Mucosa of descending colon (tissue), 3 donors: ENCODE results near the gene SLC7A8. TPM values are rescaled to one million over a fixed set of nuclear protein-coding genes. Genes with fewer than 3 reads are reported as not detected.
A peak's percentile ranks its signal among the peaks of the same experiment; 100 is the strongest.

Experiments
- ATAC-seq: fragments of 200-7000 bp; cut with Tn5 transposase; one replicate; pipeline ENCODE4 v1.9.1; 2020; ENCODE audit warnings: mild to moderate bottlenecking, moderate library complexity
- DNase-seq, 3 donors: peaks; one replicate each; pipeline ENCODE4 v3.0.0-alpha.2; 2020
- H3K36me3 ChIP-seq: fragments of 200-600 bp; one replicate; pipeline ENCODE4 v1.8.0; 2021; ENCODE audit warnings: low read depth, mild to moderate bottlenecking
- H3K4me1 ChIP-seq: fragments of 200-600 bp; one replicate; pipeline ENCODE4 v1.8.0; 2021; ENCODE audit warnings: low read depth, mild to moderate bottlenecking
- H3K4me3 ChIP-seq: fragments of 200-600 bp; one replicate; pipeline ENCODE4 v1.8.0; 2021; ENCODE audit warnings: mild to moderate bottlenecking
- H3K9me3 ChIP-seq: fragments of 200-600 bp; one replicate; pipeline ENCODE4 v1.8.0; 2021; ENCODE audit warnings: mild to moderate bottlenecking
- CTCF ChIP-seq: fragments of 200-600 bp; IDR thresholded peaks from one replicate; pipeline ENCODE4 v1.8.0; 2022; ENCODE audit warnings: antibody characterized with exemption, mild to moderate bottlenecking
- intact Hi-C, 2 donors: fragments of 100-400 bp; cut with DNase I in 1 of 2; cut with micrococcal nuclease in 1 of 2; formaldehyde crosslinking; loops; one replicate each; pipeline versions ENCODE4 v1.11.0 to v1.11.1; 2022; cut with DNase I, micrococcal nuclease
- total RNA-seq, 3 donors: library from RNA; stranded (reverse); fragmentation: NEBNext Ultra II Directional in 2 of 3; extraction: Animal tissue kit (Norgen Biotek cat#: 25700) in 2 of 3; gene quantifications; one replicate each; pipeline versions ENCODE4 v1.2.1 to v1.2.4, GENCODE V29; 2021 to 2023
- donor health status: DM: no; HTN: no; CAD: no; lungs with moderate emphysema.
- donor health status: DM: no; HTN: no; CAD: no.
- donor health status: DM: no; HTN: yes; CAD: no.

The SLC7A8 gene
- total RNA-seq, 3 donors from 2014 or later = 16.0 to 26.4 (median 22.0) TPM

- intact Hi-C loops = no loop called here
- H3K9me3 ChIP-seq = no peaks in the 10 kb centered on the region
- no peak for TF ChIP-seq CTCF
- H3K36me3 ChIP-seq = no peaks in the 10 kb centered on the region
- no peak overlapping the region for H3K4me3 ChIP-seq
- ATAC-seq = no peak
- no peak for DNase-seq
- H3K4me1 ChIP-seq = peaks cover 11% of the 10 kb centered on the region
These were observed 9.7 kb downstream of the SLC7A8 start for GRCh38 chr14:23173796-23174195.

GRCh38 chr14:23173031-23173430 is 10.4 kb downstream of the SLC7A8 start:
- TF ChIP-seq CTCF = no peak
- DNase-seq (no peak), ATAC-seq (peak; percentile 10)
- Histone ChIP-seq H3K4me1 (peaks cover 18% of the 10 kb centered on the region), H3K9me3 (no peaks in the 10 kb centered on the region), H3K4me3 (no peak overlapping the region), H3K36me3 (no peaks in the 10 kb centered on the region)
- intact Hi-C loops = no loop called here

GRCh38 chr14:23172574-23172973 is 10.9 kb downstream of the SLC7A8 start:
- no peak for TF ChIP-seq CTCF
- H3K4me3 ChIP-seq = no peak overlapping the region
- intact Hi-C loops = no loop called here
- DNase-seq (no peak), ATAC-seq (no peak)
- H3K36me3 ChIP-seq = no peaks in the 10 kb centered on the region
- no peaks in the 10 kb centered on the region for H3K9me3 ChIP-seq
- H3K4me1 ChIP-seq = peaks cover 22% of the 10 kb centered on the region

GRCh38 chr14:23172096-23172495 is 11.4 kb downstream of the SLC7A8 start:
- TF ChIP-seq CTCF = no peak
- Histone ChIP-seq H3K36me3 (no peaks in the 10 kb centered on the region), H3K4me3 (no peak overlapping the region), H3K9me3 (no peaks in the 10 kb centered on the region), H3K4me1 (peaks cover 24% of the 10 kb centered on the region)
- no peak for ATAC-seq
- intact Hi-C loops = no loop called here
- no peak for DNase-seq

GRCh38 chr14:23171222-23171975 is 12.1 kb downstream of the SLC7A8 start:
- no peak for ATAC-seq
- intact Hi-C loops = no loop called here
- no peak for TF ChIP-seq CTCF

GRCh38 chr14:23169622-23170021 is 13.8 kb downstream of the SLC7A8 start:
- DNase-seq = no peak
- H3K4me1 ChIP-seq = peaks cover 23% of the 10 kb centered on the region
- no peaks in the 10 kb centered on the region for H3K9me3 ChIP-seq
- TF ChIP-seq CTCF = no peak
- ATAC-seq = no peak
- no peak overlapping the region for H3K4me3 ChIP-seq
- no peaks in the 10 kb centered on the region for H3K36me3 ChIP-seq
- intact Hi-C loops = no loop called here

More at GRCh38 chr14:23171222-23171975, 12.1 kb downstream of the SLC7A8 start:
- no peaks in the 10 kb centered on the region for H3K36me3 ChIP-seq
- H3K4me1 ChIP-seq = peaks cover 23% of the 10 kb centered on the region
- H3K4me3 ChIP-seq = no peak overlapping the region
- no peaks in the 10 kb centered on the region for H3K9me3 ChIP-seq
- no peak for DNase-seq
